Caki2 (cell line): ENCODE data around the gene PNPLA2. TPM values are rescaled to one million over a fixed set of nuclear protein-coding genes. Genes with fewer than 3 reads are reported as not detected.
A peak's percentile ranks its signal among the peaks of the same experiment; 100 is the strongest.

Experiments used
- DNase-seq: peaks from one replicate; pipeline ENCODE4 v3.0.0-alpha.2; 2015; ENCODE audit warnings: low read depth
- in situ Hi-C: cut with HindIII; loops from 2 replicates; pipeline ENCODE4 v1.10.0; 2016; ENCODE audit warnings: low sequenced_read_pairs, low pct_unique_long_range_greater_than_20kb, mixed read lengths
- total RNA-seq: library from RNA; depleted of rRNA; stranded (reverse); fragments of >200 nt; shearing (Covaris generic); gene quantifications from 2 replicates; pipeline ENCODE4 v1.2.3, GENCODE V29; 2014; ENCODE audit warnings: low replicate concordance; rRNA removed

PNPLA2 gene, protein sequence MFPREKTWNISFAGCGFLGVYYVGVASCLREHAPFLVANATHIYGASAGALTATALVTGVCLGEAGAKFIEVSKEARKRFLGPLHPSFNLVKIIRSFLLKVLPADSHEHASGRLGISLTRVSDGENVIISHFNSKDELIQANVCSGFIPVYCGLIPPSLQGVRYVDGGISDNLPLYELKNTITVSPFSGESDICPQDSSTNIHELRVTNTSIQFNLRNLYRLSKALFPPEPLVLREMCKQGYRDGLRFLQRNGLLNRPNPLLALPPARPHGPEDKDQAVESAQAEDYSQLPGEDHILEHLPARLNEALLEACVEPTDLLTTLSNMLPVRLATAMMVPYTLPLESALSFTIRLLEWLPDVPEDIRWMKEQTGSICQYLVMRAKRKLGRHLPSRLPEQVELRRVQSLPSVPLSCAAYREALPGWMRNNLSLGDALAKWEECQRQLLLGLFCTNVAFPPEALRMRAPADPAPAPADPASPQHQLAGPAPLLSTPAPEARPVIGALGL
- 11.6 and 15.3 TPM in 2 replicates for total RNA-seq

DNA sequence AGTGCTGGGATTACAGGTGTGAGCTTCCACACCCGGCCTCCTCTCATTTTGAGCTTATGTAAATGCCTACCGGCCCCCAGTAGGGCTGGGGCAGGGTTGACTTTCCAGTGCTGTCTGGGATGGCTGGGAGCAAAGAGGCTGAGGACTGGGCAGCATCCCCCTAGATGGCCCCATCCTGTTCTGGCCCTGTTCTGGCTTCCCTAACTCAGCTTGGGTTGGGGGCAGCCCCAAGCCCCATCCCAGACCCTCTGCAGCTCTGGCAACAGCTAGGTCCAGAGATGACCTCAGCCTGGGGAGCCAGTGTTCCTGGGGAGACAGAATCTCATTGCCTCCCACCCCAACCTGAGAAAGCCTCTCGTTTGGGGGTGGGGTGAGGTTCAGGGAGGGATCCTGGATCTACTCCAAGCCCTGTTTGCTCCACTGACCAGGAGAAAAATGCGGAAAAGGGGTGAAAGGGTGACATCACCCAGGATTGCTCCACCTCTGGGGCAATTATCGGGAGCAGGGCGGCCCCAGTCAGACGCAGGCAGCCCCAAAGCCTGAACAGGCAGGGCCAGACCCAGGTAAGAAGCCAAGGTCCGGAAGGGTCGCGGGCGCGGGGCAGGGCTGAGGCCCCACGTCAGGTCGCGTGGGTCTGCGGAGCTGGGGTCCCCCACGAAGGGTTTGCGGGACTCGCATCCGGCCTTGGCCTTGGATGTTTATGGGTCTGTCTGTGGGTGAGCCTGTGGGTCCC, at the start of gene PNPLA2:
TSS of gene PNPLA2 (plus strand) at position 519 of the 733 bp plus-strand sequence. CDS start 805 bp downstream, outside the sequence.
- DNase-seq, result peak; percentile 60
- in situ Hi-C loops, result no loop called here

DNA sequence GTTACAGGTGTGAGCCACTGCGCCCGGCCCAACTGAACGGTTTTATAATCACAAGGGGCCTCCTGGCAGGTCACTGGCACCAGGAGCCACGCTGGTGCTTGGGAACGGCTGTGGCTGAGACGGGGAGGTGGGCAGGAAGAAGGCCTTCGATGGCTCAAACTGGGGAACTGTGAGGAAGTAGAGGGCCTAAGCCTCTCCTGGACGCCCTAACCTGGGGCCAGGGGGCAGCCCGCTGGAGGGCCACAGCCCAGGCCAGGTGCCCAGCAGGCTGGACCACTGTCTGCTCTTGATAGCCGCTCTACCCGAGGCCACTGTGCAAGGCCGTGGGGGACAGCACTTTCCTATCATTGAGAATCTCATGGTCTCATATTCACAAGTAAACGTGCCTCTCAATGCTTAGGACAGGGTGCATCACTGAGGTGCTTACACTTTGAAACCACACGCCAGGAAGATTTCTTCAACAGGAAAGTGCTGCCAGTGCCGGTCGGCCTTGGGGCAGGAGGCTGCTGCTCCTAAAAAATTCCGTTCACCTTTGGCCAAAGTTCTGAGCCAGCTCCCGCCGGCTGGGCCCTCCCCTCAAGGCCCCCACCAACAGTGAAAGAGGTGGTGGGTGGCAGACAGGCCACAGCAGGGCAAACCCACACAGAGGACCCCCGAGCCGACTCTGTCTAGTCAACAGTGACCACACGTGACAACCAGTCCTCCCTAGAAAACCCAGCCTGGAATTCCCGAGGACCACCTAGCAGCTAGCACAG, 48.6 kb upstream of the PNPLA2 start:
- no peak for DNase-seq
- in situ Hi-C loops, result no loop called here

DNA sequence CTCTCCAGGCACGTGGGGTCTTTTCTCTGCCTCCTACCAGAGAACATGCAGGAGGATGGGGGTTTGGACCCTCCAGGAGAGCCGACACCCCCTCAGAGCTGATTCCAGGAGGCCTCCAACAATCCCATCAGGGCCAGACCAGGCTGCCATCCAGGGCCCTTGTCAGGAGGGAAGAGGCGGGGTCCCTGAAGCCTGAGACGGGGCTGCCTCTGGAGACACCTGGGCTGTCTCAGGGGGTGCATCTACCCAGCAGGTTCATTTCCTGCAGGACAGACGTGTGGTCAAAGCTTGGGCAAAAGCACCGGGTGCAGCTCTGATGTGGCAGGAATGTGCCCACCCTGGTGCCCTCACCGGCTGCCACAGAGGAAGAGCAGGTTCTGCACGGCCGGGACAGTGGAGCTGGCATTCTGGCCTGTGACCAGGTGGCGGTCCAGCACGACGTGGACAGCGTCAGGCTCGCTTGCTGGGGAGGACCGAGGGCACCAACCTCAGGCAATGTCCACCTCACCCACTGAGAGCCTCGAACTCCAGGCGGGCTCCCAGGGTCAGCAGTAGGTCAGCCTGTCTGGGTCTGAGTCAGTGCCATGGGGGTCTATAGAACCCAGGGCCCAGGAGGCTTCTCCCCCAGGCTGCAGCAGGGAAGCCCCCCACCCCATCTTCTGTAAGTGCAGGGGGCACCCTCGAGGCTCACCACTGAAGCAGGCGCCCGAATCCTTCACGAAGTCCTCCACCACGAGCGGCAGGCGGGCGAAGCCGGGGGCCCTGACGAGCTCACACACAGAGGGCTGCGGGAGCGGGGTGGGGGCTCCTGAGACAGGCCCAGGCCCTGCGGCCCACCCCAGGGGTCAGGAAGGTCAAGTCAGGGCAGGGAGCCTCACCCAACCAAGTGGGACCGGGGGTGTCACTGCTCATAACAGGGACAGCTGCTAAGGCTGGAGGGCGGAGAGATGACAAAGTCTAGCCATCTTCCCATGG, 47.8 kb upstream of the PNPLA2 start:
- in situ Hi-C loops, result no loop called here
- no peak for DNase-seq

DNA sequence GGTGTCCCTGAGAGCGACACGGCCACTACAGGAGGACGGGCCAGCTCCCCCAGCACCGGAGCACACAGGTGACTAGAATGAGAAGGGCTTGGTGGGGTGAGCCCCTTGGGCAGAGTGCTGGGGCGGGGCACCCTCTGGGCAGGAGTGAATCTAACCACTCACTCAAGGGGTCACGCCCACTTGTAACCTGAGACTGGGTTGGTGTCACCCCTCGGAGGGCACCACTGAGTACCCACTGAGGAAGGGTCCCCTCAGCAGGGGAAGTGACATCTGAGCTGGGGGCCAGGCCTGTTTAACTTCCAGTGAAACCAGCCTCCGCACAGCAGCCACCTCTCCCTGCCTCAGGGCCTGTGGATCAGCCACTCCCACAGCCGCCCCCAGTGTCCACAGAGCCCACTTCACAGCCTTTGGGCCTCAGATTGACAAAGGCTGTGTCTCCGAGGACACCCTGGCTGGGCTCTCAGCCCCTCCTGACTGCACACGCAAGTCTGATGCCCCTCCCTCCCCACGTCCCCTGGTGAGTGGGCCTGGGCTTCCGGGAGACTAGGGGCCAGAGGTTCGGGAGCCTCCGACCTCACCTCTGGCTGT, 47.0 kb upstream of the PNPLA2 start:
- in situ Hi-C loops, result no loop called here
- DNase-seq, result no peak

DNA sequence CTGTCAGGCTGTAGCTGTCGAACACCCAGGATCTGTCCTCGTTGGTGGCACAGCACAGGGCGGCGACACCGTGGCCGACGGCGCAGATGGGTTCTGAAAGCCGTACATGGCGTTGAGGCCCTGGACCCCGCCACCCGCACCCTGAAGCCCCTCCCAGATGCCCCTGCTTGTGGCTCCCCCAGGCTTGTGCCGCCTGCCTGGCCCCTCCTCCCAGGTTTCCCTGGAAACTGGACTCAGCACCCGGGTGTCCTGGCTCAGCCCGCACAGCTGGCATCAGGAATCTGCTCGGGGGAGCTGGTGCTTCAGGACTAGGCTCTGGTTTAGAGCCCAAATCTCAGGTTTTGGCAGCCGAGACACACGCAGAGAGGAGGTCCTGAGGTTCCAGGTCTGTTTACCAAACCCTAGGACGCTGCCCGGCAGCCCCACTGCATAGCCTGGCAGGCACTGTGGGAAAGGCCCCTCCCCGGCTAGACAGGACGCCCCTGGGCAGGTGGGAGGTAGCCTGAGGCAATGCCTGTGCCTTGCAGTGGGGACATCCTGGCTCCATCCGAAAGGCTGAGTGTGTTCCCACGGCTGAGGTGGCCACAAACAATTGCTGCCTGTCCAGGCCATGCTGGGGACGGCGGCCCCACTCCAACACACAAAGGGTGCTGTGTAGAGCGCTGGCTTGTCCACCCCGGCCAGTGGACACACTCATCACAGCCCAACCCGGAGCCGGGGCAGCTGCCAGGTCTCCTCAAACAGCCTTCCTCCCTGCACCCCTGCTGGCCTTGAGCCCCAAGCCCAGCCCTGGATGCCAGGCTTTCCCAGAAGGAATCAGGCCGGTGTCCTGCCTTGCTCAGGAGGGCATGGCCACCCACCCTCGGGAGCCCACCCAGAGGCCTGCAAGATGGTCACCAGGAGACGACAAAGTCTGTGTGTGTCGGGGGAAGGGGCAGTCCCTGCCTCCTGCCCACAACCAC, 46.0 kb upstream of the PNPLA2 start:
- no peak for DNase-seq
- in situ Hi-C loops, result no loop called here

DNA sequence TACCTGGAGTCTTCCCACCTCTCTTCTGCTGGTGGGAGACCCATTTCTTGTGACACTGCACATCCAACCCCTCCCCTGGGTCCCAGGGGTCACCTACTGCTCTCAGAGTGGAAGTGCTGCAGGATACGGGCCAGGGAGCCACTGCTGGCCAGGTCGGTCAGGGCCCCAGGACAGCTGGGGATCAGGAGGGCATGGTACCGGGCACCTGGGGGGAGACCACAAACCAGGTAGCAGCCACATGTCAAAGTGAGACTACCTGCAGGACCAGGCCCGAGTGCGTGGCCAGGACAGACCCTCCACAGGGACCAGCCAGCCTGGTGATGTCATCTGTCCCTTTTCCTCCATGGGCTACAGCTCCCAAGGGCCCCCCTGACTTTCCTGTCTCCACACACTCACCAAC, 45.3 kb upstream of the PNPLA2 start:
- no peak for DNase-seq
- in situ Hi-C loops, result no loop called here

DNA sequence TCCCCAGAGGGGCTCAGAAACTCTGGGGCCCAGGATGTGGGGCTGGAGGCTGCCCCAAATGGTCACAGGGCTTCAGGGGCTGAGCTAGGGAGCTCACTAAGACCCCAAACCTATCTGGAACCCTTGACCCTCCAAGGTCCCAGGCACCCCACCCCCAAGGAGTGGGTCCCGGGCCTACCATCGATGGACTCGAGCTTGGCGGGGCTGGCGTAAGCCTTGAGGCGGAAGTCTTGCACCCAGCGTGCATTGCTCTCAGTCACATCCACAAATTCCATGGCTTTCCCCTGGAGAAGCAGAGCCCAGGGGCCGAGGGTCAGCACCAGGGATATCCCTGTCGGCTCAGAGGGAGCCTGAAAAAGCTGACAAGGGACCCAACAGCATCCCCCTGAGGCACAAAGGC, 44.9 kb upstream of the PNPLA2 start:
- in situ Hi-C loops, result no loop called here
- no peak for DNase-seq

DNA sequence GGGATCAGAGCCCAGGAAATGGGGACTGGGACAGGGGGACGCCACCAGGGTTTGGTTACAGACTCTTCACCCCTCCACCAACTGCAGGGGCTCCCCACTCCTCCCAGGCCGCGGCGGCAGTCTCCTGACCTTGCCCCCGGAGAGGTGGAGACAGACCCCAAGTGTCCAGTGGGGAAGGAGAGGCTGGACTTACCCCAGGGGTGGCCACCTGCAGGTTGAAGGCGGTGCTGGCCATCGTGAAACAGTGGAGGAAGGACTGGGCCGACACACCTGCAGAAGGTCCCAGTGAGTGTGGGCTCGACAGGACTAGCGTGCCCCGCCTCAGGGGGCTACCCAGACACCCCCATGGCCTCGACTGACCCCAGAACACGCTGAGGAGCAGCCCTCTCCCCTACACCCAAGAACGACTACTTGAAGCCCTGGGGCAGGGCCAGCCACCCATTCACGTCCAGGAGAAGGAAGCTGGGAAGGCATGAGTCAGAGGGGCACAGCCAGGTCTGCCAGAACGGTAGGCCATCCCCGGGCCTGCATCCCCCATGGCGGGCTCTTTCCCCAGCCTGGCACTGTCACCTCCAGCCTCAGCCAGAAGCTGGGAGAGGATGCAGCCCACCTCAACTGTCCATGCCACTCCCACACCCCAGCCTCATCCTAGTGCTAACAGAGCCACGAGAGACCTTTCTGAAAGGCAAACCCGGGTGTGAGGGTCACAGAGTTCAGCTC, 43.7 kb upstream of the PNPLA2 start:
- in situ Hi-C loops, result no loop called here
- no peak for DNase-seq

DNA sequence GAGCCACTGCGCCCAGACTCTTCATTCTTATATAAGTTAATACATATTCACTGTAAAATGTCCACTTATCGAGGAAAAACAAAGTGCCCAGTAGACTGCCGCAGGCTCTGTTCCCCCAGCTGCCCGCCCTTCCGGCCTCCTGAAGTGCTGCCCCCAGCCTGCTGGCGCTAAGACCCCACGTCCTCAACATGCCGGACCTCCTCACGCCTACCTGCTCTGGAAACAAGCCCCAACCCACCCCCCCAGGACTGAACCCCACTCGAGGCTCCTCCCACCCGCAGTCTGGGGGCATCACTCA, 42.5 kb upstream of the PNPLA2 start:
- in situ Hi-C loops, result no loop called here
- no peak for DNase-seq

DNA sequence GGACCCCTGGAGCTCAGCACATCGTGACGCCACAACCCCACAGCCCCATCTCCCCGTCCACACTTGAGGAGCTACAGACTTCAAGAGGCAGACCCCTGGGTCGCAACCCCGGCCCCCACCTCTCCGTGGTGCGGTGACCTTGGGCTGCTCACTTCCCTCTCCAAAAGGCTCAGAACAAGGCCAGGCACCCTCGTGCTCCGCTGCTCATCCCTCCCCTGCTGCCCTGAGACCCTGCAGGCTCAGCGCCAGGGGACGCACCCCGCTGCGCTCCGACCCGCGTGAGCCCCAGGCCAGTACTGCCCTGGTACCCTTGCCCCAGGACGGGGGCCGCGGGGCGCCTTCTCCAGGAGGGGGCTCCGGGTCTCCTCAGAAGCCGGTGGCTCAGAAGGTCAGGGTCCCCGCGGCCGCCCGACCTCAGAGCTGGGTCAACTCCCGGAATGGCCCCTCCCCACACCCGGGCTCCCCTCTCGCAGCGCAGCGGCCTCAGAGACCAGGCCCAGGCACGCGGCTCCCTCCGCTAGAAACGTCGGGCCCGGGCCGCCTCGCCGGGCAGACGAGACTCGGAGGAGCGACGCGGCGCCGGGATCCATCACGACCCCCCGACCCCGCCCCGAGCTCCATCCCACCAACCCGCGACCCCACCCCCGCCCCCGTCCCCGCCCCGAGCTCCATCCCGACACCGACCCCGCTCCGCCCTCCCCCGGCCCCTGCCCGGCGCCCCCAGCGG, 42.0 kb upstream of the PNPLA2 start:
- DNase-seq, result peak; percentile 15
- in situ Hi-C loops, result no loop called here

DNA sequence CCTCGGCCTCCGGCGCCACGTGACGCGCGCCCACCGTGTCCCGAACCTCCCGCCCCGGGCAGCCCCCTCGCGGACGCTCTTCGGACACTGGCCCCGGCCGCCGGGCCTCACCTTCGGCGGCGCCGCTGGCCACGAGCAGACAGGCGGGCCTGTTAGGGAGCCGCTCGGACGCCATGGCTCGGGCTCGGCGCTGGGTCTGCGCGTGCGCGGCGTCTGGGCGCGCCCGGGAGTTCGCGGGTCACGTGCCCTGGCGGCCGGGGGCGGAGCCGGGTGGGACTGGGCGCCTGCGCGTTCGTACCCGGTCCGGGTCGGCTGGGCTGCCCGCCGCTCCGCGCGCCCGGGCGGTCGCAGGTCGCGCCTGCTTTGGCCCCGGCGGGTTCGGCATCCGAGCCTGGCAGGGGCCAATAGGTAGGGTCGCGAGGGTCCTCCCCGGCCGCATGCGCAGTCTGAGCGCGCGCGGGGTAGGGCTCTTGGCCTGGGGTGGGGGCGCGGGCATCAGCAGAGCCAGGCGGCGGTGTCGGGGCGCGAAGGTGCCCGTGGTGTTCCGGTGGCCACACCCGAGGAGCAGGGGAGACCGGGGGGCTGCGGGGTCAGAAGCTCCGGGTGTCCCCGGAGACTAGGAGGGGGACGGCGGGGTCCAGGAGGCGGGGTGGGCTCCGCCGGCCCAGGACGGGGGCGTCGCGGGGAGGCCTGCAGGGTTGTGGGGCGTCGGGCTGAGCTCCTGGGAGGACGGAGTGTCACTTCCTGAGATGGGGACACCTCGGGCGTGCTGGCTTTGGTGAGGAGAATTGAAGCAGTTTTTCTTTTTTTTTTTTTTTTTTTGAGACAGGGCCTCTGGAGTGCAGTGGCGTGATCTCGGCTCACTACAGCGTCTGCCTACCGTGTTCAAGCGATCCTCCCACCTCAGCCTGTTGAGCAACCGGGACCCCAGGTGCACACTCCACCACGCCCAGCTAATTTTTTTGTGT, 41.1 kb upstream of the PNPLA2 start, which contains the start of gene GATD1:
TSS of gene GATD1 (minus strand) at position 200 of the 968 bp plus-strand sequence. CDS start at position 175, 25 bp downstream.
- in situ Hi-C loops, result no loop called here

DNA sequence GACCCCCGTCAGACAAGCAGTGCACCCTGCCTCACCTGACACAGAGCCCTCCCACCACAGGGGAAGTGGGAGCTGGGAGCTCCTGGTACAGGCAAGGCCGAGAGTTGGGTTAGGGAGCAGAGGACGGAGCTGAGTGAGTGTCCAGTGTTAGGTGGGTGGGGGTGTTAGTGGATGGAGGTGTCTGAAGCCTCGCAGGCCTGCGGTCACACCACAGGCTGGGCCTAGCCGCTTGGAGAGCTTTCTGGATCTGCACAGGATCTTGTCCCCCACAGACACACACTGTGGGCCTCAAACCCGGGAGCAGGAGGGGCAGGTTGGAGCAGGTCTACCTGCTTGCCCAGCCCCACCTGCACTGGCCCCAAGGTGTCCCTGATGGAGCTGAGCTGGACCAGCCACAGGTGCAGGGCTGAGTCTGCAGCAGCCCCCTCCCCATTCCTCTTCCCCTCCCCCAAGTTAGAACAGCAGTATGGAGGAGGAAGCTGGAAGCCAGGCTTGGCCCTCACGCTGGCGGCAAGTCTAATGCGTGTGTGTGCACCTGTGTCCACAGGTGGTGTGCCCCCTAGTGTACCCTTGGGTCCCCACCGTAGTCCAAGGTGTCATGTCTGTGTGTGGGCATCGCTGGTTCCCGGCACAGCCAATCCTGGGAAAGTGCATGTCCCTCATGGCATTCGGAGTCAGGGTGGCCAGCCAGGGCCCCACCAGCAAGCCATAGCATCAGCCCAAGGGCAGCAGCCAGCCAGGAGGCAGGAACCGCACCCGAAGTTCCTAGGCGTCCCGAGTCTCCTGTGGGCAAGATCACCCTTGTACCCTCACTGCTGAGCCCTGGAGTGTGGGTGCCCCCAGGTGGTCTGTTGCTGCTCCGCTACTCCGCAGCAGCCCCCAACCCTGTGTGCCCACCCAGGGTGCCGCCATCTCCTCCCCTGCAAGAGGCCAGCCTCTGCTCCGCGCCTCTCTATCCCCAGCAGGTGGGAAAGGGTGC, 39.4 kb upstream of the PNPLA2 start:
- no peak for DNase-seq
- in situ Hi-C loops, result no loop called here

More for the DNA sequence above, 41.1 kb upstream of the PNPLA2 start, which contains the start of gene GATD1:
- DNase-seq, result peak; percentile 66

DNA sequence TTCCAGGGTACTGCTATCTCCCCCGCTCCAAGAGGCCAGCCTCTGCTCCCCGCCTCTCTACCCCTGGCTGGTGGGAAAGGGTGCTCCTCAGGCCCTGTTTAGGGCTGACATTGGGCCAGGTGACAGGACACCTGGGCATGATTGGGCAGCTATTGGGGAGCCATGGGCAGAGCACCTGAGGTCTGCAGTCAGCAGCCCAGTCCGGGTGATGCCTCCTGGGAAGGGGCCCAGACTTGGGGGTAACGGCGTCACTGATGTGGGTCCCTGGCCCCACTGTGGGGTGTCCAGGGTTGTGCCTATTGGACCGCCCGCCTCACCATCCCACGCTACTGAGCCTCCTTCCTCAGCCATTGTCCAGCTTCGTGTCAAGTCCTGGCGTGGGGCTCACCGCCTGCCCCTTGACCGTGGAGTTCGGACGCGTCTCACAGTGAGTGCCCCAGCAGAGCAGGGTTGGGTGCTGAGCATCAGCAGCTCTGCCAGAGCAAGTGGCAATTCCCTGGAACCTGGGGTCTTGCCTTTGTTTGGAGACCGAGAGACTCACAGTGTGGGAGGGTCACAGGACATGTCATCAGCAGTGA, 38.7 kb upstream of the PNPLA2 start:
- no peak for DNase-seq
- in situ Hi-C loops, result no loop called here
